Measurements from ENCODE around the gene TCF12.

TCF12 gene

DNA sequence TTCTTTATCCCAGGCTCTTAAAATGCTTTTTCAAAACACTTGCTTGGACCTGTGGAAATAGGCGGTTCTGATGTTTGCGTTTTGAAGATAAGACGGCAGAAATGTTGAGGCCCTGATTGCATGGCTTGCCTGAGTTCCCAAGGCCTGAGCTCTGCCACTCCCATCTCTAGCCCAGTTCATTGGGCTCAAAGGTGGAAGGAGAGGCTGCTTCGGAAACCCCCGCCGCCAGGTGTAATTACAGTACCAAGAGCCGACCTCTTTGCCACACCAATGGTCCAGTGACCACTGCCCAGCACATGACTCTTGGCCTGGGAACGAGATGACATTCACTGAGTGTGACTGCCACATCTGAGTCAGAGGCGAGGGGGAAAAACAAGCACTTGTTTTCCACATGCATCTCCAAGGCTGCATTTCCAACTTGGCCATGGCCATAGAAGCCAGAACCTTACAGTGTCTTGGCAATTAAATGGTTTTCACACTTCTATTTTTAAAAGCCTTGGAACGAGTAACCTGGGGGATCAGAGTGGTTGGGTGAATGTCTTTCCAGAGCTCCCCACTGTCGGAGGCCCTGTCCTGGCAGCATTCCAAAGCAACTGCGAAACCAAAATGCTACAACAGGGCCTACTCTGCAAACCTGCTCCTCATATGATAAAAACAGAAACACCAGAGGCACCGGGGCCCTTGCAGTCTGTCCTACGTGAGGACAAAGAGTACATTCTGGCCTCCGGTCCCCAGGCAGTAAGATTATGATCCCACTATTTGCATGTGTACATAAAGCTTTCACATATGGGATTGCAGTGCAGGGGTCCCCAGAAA is 394.1 kb downstream of the TCF12 start:
- DNase-seq (ENCODE audit: low read depth), result no peak
- TF ChIP-seq CTCF (IDR thresholded peaks at IDR 0.05; ENCODE audit: insufficient read depth, low read depth, low read length, missing control alignments), result no peak
- no peak overlapping the region for H3K4me3 ChIP-seq (ENCODE audit: low read length)

GRCh38 chr15:57313134-57313483 is 394.7 kb downstream of the TCF12 start:
- no peak for TF ChIP-seq CTCF (IDR thresholded peaks at IDR 0.05; ENCODE audit: insufficient read depth, low read depth, low read length, missing control alignments)
- H3K4me3 ChIP-seq (ENCODE audit: low read length), result no peak overlapping the region
- no peak for DNase-seq (ENCODE audit: low read depth)

GRCh38 chr15:57314221-57314620 is 395.8 kb downstream of the TCF12 start:
- TF ChIP-seq CTCF (IDR thresholded peaks at IDR 0.05; ENCODE audit: insufficient read depth, low read depth, low read length, missing control alignments), result no peak
- H3K4me3 ChIP-seq (ENCODE audit: low read length), result no peak overlapping the region
- DNase-seq (ENCODE audit: low read depth), result no peak

- TF ChIP-seq CTCF (IDR thresholded peaks at IDR 0.05; ENCODE audit: insufficient read depth, low read depth, low read length, missing control alignments), result no peak
- no peak overlapping the region for H3K4me3 ChIP-seq (ENCODE audit: low read length)
- no peak for DNase-seq (ENCODE audit: low read depth)
These were observed 398.0 kb downstream of the TCF12 start for GRCh38 chr15:57316451-57316850.

DNA sequence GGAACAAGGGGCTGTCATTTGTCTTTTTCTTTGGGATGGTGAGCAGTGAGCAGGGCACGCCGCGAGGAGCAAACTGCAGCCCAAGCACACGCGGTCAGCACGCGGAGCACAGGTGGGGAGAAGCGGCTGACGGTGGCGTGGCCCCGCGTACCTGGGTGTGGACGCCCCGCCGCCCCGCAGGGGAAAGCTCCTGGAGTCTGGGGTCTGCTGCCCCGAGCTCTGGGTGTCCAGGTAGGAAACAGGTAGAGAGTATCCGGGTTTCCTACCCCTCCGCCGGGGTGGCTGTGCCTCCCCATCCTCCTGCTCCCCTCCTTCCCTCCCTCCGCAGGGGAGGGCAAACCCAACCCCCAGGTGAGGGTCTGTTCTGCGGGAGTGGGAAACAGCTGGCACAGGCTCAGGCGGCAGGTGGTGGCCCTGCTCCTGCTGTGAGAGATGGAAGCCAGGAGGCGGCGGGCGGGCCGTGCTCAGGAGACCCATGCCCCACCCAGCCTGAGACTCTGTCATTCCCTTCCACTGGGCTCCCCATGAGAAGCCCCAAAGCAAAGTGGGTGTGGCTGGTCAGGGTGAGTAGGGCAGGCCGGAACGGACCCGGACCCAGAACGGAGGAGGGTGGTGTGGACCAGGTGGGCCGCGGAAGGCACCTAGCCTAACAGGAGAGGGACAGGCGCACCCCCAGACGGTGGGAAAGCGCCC is 400.9 kb downstream of the TCF12 start:
- H3K4me3 ChIP-seq (ENCODE audit: low read length), result no peak overlapping the region
- DNase-seq (ENCODE audit: low read depth), result no peak
- no peak for TF ChIP-seq CTCF (IDR thresholded peaks at IDR 0.05; ENCODE audit: insufficient read depth, low read depth, low read length, missing control alignments)

GRCh38 chr15:57319919-57320560 is 401.6 kb downstream of the TCF12 start:
- H3K4me3 ChIP-seq (ENCODE audit: low read length), result no peak overlapping the region
- no peak for TF ChIP-seq CTCF (IDR thresholded peaks at IDR 0.05; ENCODE audit: insufficient read depth, low read depth, low read length, missing control alignments)
- DNase-seq (ENCODE audit: low read depth), result no peak

All from epithelial cell of esophagus (primary cell).